Smooth muscle cell (in vitro differentiated cells): ENCODE data around the gene TTLL10. TPM values are rescaled to one million over a fixed set of nuclear protein-coding genes. Genes with fewer than 3 reads are reported as not detected.

Source experiments
- DNase-seq: peaks from one replicate; lab custom pipeline; 2025; ENCODE audit not compliant: unreplicated experiment; lab: John Stamatoyannopoulos, UW
- H2AFZ ChIP-seq: fragments of 200-600 bp; sonication (generic); 2 replicates; pipeline ENCODE4 v1.6.0; 2016; ENCODE audit warnings: antibody characterized with exemption, low read depth, mild to moderate bottlenecking
- H3F3A ChIP-seq: fragments of 200-600 bp; sonication (generic); 2 replicates; pipeline ENCODE4 v1.6.0; 2017; ENCODE audit warnings: antibody characterized with exemption, low read depth
- H3K27ac ChIP-seq: fragments of 200-600 bp; sonication (generic); 2 replicates; pipeline ENCODE4 v1.5.1; 2016; ENCODE audit warnings: low read depth, mild to moderate bottlenecking
- H3K27me3 ChIP-seq: fragments of 200-600 bp; sonication (generic); 2 replicates; pipeline ENCODE4 v1.6.1; 2016; ENCODE audit warnings: low read depth, mild to moderate bottlenecking
- H3K36me3 ChIP-seq: fragments of 200-600 bp; sonication (generic); 2 replicates; pipeline ENCODE4 v1.5.1; 2016; ENCODE audit warnings: low read depth
- H3K4me1 ChIP-seq: fragments of 200-600 bp; sonication (generic); 2 replicates; pipeline ENCODE4 v1.5.1; 2016; ENCODE audit warnings: low read depth
- H3K4me2 ChIP-seq: fragments of 200-600 bp; sonication (generic); 2 replicates; pipeline ENCODE4 v1.6.0; 2016; ENCODE audit warnings: mild to moderate bottlenecking
- H3K4me3 ChIP-seq: fragments of 200-600 bp; sonication (generic); 2 replicates; pipeline ENCODE4 v1.5.1; 2016; ENCODE audit warnings: mild to moderate bottlenecking
- H3K79me2 ChIP-seq: fragments of 200-600 bp; sonication (generic); 2 replicates; pipeline ENCODE4 v1.6.0; 2016; ENCODE audit warnings: low read depth, mild to moderate bottlenecking
- H3K9ac ChIP-seq: fragments of 200-600 bp; sonication (generic); 2 replicates; pipeline ENCODE4 v1.6.0; 2016; ENCODE audit warnings: low read depth
- H3K9me3 ChIP-seq: fragments of 200-600 bp; sonication (generic); replicated peaks from 2 replicates; pipeline ENCODE4 v1.5.1; 2016; ENCODE audit warnings: low read depth
- H4K20me1 ChIP-seq: fragments of 200-600 bp; sonication (generic); 2 replicates; pipeline ENCODE4 v1.6.0; 2016; ENCODE audit warnings: low read depth
- CTCF ChIP-seq: fragments of 200-600 bp; sonication (generic); IDR thresholded peaks from 2 replicates; pipeline ENCODE4 v1.5.1; 2017; ENCODE audit warnings: borderline replicate concordance, mild to moderate bottlenecking, antibody characterized with exemption; ENCODE audit not compliant: insufficient read depth, poor library complexity, severe bottlenecking
- WGBS: methylation state at CpG from one replicate; pipeline ENCODE4 v1.1.7; 2016; ENCODE audit warnings: low lambda C conversion rate; 5-methylcytosine and 5-hydroxymethylcytosine counted together
- polyA plus RNA-seq: library from polyadenylated mRNA; unstranded; fragments of >200 nt; fragmentation: Nextera tagmentation; extraction: Ambion mirVana; gene quantifications from 2 replicates; pipeline ENCODE4 v1.2.1, GENCODE V29; 2016
- total RNA-seq: library from RNA; depleted of rRNA; stranded (reverse); fragments of >200 nt; gene quantifications from 2 replicates; pipeline ENCODE4 v1.2.3, GENCODE V29; 2014

TTLL10 gene
- total and polyA plus RNA-seq, 2 experiments from 2014 or later, result not detected

GRCh38 chr1:1207571-1207892 is 33.9 kb downstream of the TTLL10 start:
- Histone ChIP-seq H2AFZ (no peak overlapping the region), H3K4me1 (peaks cover 9% of the 10 kb centered on the region), H3K36me3 (no peaks in the 10 kb centered on the region), H3K4me3 (no peak overlapping the region), H3K4me2 (no peak overlapping the region), H3K79me2 (no peaks in the 10 kb centered on the region), H3F3A (no peaks in the 10 kb centered on the region), H3K9ac (no peak overlapping the region), H3K27me3 (no peaks in the 10 kb centered on the region), H3K27ac (no peak overlapping the region), H3K9me3 (no peaks in the 10 kb centered on the region), H4K20me1 (no peaks in the 10 kb centered on the region)
- TF ChIP-seq CTCF, result no peak
- no peak for DNase-seq
- WGBS, result 90% methylated on average over 9 of the region's 11 CpGs

GRCh38 chr1:1208713-1209433 is 35.2 kb downstream of the TTLL10 start:
- Histone ChIP-seq H3K4me2 (peak overlapping the region; percentile 82), H3K9me3 (no peaks in the 10 kb centered on the region), H3K4me1 (peaks cover 9% of the 10 kb centered on the region), H3K4me3 (no peak overlapping the region), H3K27me3 (no peaks in the 10 kb centered on the region), H3K27ac (peak overlapping the region; percentile 67), H4K20me1 (no peaks in the 10 kb centered on the region), H2AFZ (no peak overlapping the region), H3K36me3 (no peaks in the 10 kb centered on the region), H3F3A (no peaks in the 10 kb centered on the region), H3K79me2 (no peaks in the 10 kb centered on the region), H3K9ac (no peak overlapping the region)
- DNase-seq, result no peak
- no peak for TF ChIP-seq CTCF
- WGBS, result 86% methylated on average over 31 of the region's 38 CpGs

GRCh38 chr1:1210726-1211540 is 37.3 kb downstream of the TTLL10 start:
- Histone ChIP-seq H3K9me3 (no peaks in the 10 kb centered on the region), H3K4me2 (no peak overlapping the region), H3K4me3 (no peak overlapping the region), H4K20me1 (no peaks in the 10 kb centered on the region), H3K9ac (no peak overlapping the region), H3K27ac (no peak overlapping the region), H3F3A (no peaks in the 10 kb centered on the region), H3K79me2 (no peaks in the 10 kb centered on the region), H3K27me3 (no peaks in the 10 kb centered on the region), H3K36me3 (no peaks in the 10 kb centered on the region), H3K4me1 (peaks cover 8% of the 10 kb centered on the region), H2AFZ (no peak overlapping the region)
- TF ChIP-seq CTCF, result no peak
- WGBS, result 95% methylated on average over 31 of the region's 31 CpGs
- no peak for DNase-seq
